ENCODE measurements around the gene GPC5. TPM values are rescaled to one million over a fixed set of nuclear protein-coding genes. Genes with fewer than 3 reads are reported as not detected.
A peak's percentile ranks its signal among the peaks of the same experiment; 100 is the strongest.

The GPC5 gene
- total and polyA plus RNA-seq, 9 of the 15 experiments (the other 6 are each of a cell fraction or from before 2014, with no cell fraction given): 0.18 to 0.27 TPM; not detected in 7

- no peaks in the 10 kb centered on the region for H3K9me3 ChIP-seq (replicated peaks; ENCODE audit: control insufficient read depth, insufficient read depth, low read depth, low read length)
- no peak overlapping the region for H3K4me3 ChIP-seq
- CTCF ChIA-PET (ENCODE audit: low intra/inter-chr PET ratio): no interaction called here
- H3K27me3 ChIP-seq (ENCODE audit: control insufficient read depth in 2 of 2, insufficient read depth in 2 of 2, low read length in 2 of 2): peaks cover 13 to 17% of the 10 kb centered on the region in 2 experiments
- WGBS (ENCODE audit: insufficient coverage, low coverage, missing lambda C conversion rate): under 1% methylated on average over 3 of the region's 3 CpGs
- H3K79me2 ChIP-seq (ENCODE audit: control insufficient read depth, insufficient read depth, low read length): no peaks in the 10 kb centered on the region
- no peak overlapping the region for H3K9ac ChIP-seq (ENCODE audit: insufficient read depth in 1 of 2, low read depth in 2 of 2, low read length in 2 of 2)
- POLR2A ChIA-PET: interaction anchor here (0.6 to 1.6 kb wide), 4 partner anchors 42 to 389 kb away, joined by 3 to 5 read pairs (median 4); no protein-coding TSS in a partner anchor
- in situ Hi-C loops (cut with MboI) (no loop called here), intact Hi-C loops (cut with micrococcal nuclease) (loop anchor here (5.0 kb wide), 1 partner anchor 33 kb away; no protein-coding TSS in a partner anchor)
- DNase-seq (ENCODE audit: extremely low read depth in 1 of 4, low spot score in 3 of 4) (no peak), ATAC-seq (no peak), FAIRE-seq (no peak)
- no peak overlapping the region for H3K27ac ChIP-seq (ENCODE audit: extremely low read depth, low read depth, low read length)
- no peaks in the 10 kb centered on the region for H3K9me1 ChIP-seq (ENCODE audit: control insufficient read depth, insufficient read depth, low read length)
- H3K36me3 ChIP-seq (ENCODE audit: control insufficient read depth, insufficient read depth, low read length): no peaks in the 10 kb centered on the region
- no TSS peak for BruUV-seq (replicated peaks)
- H3K4me2 ChIP-seq (ENCODE audit: insufficient read depth, low read length): no peak overlapping the region
- H3K4me1 ChIP-seq (replicated peaks in 1 of 2; ENCODE audit: control insufficient read depth in 2 of 2, insufficient read depth in 2 of 2, low read length in 2 of 2): peaks cover 0 to 13% of the 10 kb centered on the region in 2 experiments; a peak in 3 of 5 replicates
- H4K20me1 ChIP-seq (replicated peaks; ENCODE audit: control insufficient read depth, insufficient read depth, low read length): no peaks in the 10 kb centered on the region
- TF ChIP-seq FOXK2 (conservative IDR thresholded peaks at IDR 0.05 in 1 of 2, IDR thresholded peaks at IDR 0.05 in 1 of 2; ENCODE audit: low read depth in 2 of 2) (no peak), DNMT1 (IDR thresholded peaks at IDR 0.05) (no peak), FOXP1 (CRISPR knock-in tag; IDR thresholded peaks at IDR 0.05) (no peak), RBM14 (IDR thresholded peaks at IDR 0.05; ENCODE audit: borderline replicate concordance, insufficient read depth, low read depth, low read length) (no peak), FOXJ3 (CRISPR knock-in tag; IDR thresholded peaks at IDR 0.05) (no peak)
- no peak overlapping the region for H2AFZ ChIP-seq (ENCODE audit: low read depth, low read length)
Observed at GRCh38 chr13:91400671-91401070, 2.2 kb downstream of the GPC5 start.

DNA sequence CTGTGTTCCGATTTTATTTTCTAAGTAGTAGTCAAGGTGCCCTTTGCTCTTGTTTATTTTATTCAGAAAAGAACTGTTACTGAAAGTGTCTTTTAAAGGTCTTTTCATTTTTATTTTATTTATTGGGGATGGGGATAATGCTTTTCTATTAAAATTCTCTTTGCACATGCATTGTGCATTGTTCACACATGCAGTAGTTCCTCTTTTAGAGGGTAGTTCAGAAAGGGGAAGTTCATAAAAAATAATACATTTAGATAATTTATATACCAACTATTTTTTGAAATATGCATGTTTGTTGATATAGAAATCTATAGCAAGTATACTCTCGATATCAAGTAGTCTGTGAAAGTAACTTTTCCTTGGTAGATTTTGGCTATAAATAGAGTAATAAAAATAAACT lies 3.5 kb downstream of the GPC5 start:
- 0% methylated on average over 2 of the region's 2 CpGs for WGBS (ENCODE audit: insufficient coverage, low coverage, missing lambda C conversion rate)
- ChIA-PET POLR2A (no interaction called here), CTCF (ENCODE audit: low intra/inter-chr PET ratio) (no interaction called here)
- no peak overlapping the region for H3K4me3 ChIP-seq
- no peaks in the 10 kb centered on the region for H3K9me1 ChIP-seq (ENCODE audit: control insufficient read depth, insufficient read depth, low read length)
- DNase-seq (ENCODE audit: extremely low read depth in 1 of 4, low spot score in 3 of 4) (no peak), FAIRE-seq (no peak), ATAC-seq (no peak)
- in situ Hi-C loops (cut with MboI) (no loop called here), intact Hi-C loops (cut with micrococcal nuclease) (loop anchor here (5.0 kb wide), 1 partner anchor 35 kb away; no protein-coding TSS in a partner anchor)
- no peaks in the 10 kb centered on the region for H3K36me3 ChIP-seq (ENCODE audit: control insufficient read depth, insufficient read depth, low read length)
- no peaks in the 10 kb centered on the region for H4K20me1 ChIP-seq (replicated peaks; ENCODE audit: control insufficient read depth, insufficient read depth, low read length)
- H3K9ac ChIP-seq (ENCODE audit: insufficient read depth in 1 of 2, low read depth in 2 of 2, low read length in 2 of 2): no peak overlapping the region
- H3K9me3 ChIP-seq (replicated peaks; ENCODE audit: control insufficient read depth, insufficient read depth, low read depth, low read length): no peaks in the 10 kb centered on the region
- H3K79me2 ChIP-seq (ENCODE audit: control insufficient read depth, insufficient read depth, low read length): no peaks in the 10 kb centered on the region
- H3K27me3 ChIP-seq (ENCODE audit: control insufficient read depth in 2 of 2, insufficient read depth in 2 of 2, low read length in 2 of 2): peaks cover 11 to 17% of the 10 kb centered on the region in 2 experiments
- no TSS peak for BruUV-seq (replicated peaks)
- no peak overlapping the region for H3K4me2 ChIP-seq (ENCODE audit: insufficient read depth, low read length)
- peaks cover 0 to 13% of the 10 kb centered on the region in 2 experiments; a peak in 3 of 5 replicates for H3K4me1 ChIP-seq (replicated peaks in 1 of 2; ENCODE audit: control insufficient read depth in 2 of 2, insufficient read depth in 2 of 2, low read length in 2 of 2)
- H3K27ac ChIP-seq (ENCODE audit: extremely low read depth, low read depth, low read length): no peak overlapping the region
- no peak overlapping the region for H2AFZ ChIP-seq (ENCODE audit: low read depth, low read length)
- no peak for TF ChIP-seq MTA1 (IDR thresholded peaks at IDR 0.05; ENCODE audit: borderline replicate concordance)
- TF ChIP-seq MYNN (IDR thresholded peaks at IDR 0.05): no peak
- TF ChIP-seq MYNN (CRISPR knock-in tag; IDR thresholded peaks at IDR 0.05): no peak
- TF ChIP-seq, protein P1, sequence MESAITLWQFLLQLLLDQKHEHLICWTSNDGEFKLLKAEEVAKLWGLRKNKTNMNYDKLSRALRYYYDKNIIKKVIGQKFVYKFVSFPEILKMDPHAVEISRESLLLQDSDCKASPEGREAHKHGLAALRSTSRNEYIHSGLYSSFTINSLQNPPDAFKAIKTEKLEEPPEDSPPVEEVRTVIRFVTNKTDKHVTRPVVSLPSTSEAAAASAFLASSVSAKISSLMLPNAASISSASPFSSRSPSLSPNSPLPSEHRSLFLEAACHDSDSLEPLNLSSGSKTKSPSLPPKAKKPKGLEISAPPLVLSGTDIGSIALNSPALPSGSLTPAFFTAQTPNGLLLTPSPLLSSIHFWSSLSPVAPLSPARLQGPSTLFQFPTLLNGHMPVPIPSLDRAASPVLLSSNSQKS (CRISPR knock-in tag; IDR thresholded peaks at IDR 0.05): no peak
- no peak for TF ChIP-seq NFATC3 (IDR thresholded peaks at IDR 0.05)
- TF ChIP-seq ZNF507 (tag; conservative IDR thresholded peaks at IDR 0.05): peak; percentile 26; the same call in 1 of the 2 replicates
- no peak for TF ChIP-seq ZNF24 (IDR thresholded peaks at IDR 0.05)
- 0 out of 4 replicates have a peak, but pooled peaks of 1 of the 2 experiments have one; percentile 13 for TF ChIP-seq MAZ (CRISPR knock-in tag; conservative IDR thresholded peaks at IDR 0.05 in 1 of 2, IDR thresholded peaks at IDR 0.05 in 1 of 2)
